Measurements from ENCODE around the gene SLX4. TPM values are rescaled to one million over a fixed set of nuclear protein-coding genes. Genes with fewer than 3 reads are reported as not detected.
A peak's percentile ranks its signal among the peaks of the same experiment; 100 is the strongest.

SLX4 gene
- total and polyA plus RNA-seq, 9 of the 15 experiments (the other 6 are each of a cell fraction or from before 2014, with no cell fraction given) = 0.29 to 7.9 (median 3.8) TPM

DNA sequence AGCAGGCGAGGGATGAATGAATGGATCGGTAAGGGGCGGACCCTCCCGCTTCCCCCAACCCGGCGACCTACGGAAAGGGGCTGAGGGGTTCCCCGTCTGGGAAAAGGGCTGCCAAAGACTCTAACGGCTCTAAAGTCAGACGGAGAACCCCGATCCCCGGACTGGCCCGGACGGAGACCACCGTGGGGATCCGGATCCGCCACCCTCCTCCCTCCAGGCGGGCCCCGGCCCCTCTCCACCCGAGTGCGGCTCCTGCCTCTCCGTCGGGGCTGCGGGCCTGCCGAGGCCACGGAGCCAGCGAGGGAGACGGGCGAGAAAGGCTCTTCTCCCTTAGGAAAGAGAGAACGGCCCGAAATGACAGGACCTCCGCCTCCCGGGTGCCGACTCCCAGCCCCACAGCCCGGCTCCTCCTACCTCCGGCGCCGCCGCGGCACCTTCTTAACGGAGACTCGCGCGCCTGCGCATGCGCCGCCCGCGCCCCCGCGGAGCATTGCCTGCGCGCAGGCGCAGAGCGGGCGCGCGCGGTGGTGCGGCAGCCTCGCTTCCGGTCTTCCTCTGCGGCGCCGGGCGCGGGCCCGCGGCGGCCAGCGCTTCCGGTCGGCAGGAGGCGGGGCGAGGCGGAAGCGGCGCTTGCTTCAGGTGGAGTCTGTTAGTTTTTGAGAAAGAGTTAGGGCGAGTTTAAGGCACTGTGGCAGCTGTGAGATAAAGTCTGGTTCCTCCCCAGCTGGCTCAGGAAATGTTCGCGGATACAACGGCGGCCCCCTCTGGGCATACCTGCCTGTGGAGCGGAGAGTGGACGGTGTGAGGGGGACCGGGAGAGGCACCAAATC lies at the start of gene SLX4 (continued):
- TF ChIP-seq, protein P1, sequence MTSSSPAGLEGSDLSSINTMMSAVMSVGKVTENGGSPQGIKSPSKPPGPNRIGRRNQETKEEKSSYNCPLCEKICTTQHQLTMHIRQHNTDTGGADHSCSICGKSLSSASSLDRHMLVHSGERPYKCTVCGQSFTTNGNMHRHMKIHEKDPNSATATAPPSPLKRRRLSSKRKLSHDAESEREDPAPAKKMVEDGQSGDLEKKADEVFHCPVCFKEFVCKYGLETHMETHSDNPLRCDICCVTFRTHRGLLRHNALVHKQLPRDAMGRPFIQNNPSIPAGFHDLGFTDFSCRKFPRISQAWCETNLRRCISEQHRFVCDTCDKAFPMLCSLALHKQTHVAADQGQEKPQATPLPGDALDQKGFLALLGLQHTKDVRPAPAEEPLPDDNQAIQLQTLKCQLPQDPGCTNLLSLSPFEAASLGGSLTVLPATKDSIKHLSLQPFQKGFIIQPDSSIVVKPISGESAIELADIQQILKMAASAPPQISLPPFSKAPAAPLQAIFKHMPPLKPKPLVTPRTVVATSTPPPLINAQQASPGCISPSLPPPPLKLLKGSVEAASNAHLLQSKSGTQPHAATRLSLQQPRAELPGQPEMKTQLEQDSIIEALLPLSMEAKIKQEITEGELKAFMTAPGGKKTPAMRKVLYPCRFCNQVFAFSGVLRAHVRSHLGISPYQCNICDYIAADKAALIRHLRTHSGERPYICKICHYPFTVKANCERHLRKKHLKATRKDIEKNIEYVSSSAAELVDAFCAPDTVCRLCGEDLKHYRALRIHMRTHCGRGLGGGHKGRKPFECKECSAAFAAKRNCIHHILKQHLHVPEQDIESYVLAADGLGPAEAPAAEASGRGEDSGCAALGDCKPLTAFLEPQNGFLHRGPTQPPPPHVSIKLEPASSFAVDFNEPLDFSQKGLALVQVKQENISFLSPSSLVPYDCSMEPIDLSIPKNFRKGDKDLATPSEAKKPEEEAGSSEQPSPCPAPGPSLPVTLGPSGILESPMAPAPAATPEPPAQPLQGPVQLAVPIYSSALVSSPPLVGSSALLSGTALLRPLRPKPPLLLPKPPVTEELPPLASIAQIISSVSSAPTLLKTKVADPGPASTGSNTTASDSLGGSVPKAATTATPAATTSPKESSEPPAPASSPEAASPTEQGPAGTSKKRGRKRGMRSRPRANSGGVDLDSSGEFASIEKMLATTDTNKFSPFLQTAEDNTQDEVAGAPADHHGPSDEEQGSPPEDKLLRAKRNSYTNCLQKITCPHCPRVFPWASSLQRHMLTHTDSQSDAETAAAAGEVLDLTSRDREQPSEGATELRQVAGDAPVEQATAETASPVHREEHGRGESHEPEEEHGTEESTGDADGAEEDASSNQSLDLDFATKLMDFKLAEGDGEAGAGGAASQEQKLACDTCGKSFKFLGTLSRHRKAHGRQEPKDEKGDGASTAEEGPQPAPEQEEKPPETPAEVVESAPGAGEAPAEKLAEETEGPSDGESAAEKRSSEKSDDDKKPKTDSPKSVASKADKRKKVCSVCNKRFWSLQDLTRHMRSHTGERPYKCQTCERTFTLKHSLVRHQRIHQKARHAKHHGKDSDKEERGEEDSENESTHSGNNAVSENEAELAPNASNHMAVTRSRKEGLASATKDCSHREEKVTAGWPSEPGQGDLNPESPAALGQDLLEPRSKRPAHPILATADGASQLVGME (CRISPR knock-in tag; IDR thresholded peaks at IDR 0.05) = 0 out of 2 replicates have a peak, but pooled peaks have one; percentile 35
- TF ChIP-seq ZNF445 (CRISPR knock-in tag; IDR thresholded peaks at IDR 0.05; ENCODE audit: low read depth) = no peak
- TF ChIP-seq, protein P2, sequence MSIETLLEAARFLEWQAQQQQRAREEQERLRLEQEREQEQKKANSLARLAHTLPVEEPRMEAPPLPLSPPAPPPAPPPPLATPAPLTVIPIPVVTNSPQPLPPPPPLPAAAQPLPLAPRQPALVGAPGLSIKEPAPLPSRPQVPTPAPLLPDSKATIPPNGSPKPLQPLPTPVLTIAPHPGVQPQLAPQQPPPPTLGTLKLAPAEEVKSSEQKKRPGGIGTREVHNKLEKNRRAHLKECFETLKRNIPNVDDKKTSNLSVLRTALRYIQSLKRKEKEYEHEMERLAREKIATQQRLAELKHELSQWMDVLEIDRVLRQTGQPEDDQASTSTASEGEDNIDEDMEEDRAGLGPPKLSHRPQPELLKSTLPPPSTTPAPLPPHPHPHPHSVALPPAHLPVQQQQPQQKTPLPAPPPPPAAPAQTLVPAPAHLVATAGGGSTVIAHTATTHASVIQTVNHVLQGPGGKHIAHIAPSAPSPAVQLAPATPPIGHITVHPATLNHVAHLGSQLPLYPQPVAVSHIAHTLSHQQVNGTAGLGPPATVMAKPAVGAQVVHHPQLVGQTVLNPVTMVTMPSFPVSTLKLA (conservative IDR thresholded peaks at IDR 0.05) = 0 out of 4 replicates have a peak, but pooled peaks of 1 of the 2 experiments have one; percentile 40
- TF ChIP-seq, protein P3, sequence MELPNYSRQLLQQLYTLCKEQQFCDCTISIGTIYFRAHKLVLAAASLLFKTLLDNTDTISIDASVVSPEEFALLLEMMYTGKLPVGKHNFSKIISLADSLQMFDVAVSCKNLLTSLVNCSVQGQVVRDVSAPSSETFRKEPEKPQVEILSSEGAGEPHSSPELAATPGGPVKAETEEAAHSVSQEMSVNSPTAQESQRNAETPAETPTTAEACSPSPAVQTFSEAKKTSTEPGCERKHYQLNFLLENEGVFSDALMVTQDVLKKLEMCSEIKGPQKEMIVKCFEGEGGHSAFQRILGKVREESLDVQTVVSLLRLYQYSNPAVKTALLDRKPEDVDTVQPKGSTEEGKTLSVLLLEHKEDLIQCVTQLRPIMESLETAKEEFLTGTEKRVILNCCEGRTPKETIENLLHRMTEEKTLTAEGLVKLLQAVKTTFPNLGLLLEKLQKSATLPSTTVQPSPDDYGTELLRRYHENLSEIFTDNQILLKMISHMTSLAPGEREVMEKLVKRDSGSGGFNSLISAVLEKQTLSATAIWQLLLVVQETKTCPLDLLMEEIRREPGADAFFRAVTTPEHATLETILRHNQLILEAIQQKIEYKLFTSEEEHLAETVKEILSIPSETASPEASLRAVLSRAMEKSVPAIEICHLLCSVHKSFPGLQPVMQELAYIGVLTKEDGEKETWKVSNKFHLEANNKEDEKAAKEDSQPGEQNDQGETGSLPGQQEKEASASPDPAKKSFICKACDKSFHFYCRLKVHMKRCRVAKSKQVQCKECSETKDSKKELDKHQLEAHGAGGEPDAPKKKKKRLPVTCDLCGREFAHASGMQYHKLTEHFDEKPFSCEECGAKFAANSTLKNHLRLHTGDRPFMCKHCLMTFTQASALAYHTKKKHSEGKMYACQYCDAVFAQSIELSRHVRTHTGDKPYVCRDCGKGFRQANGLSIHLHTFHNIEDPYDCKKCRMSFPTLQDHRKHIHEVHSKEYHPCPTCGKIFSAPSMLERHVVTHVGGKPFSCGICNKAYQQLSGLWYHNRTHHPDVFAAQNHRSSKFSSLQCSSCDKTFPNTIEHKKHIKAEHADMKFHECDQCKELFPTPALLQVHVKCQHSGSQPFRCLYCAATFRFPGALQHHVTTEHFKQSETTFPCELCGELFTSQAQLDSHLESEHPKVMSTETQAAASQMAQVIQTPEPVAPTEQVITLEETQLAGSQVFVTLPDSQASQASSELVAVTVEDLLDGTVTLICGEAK (IDR thresholded peaks at IDR 0.05) = peak; percentile 82
- TF ChIP-seq, protein P3 (CRISPR knock-in tag; IDR thresholded peaks at IDR 0.05) = no peak
